Measurements from ENCODE around the gene KRT4.

- TF ChIP-seq MAX (IDR thresholded peaks at IDR 0.05) (no peak), EP300 (IDR thresholded peaks at IDR 0.05; ENCODE audit: borderline replicate concordance) (no peak), REST (IDR thresholded peaks at IDR 0.05; ENCODE audit: low read depth) (no peak), USF1 (IDR thresholded peaks at IDR 0.05) (no peak), YY1 (IDR thresholded peaks at IDR 0.05; ENCODE audit: low read depth) (no peak), NFIC (IDR thresholded peaks at IDR 0.05) (no peak), FOXM1 (IDR thresholded peaks at IDR 0.05; ENCODE audit: borderline replicate concordance, low read depth) (no peak), TEAD4 (IDR thresholded peaks at IDR 0.05) (no peak), TAF1 (IDR thresholded peaks at IDR 0.05; ENCODE audit: low read depth) (no peak), RAD21 (IDR thresholded peaks at IDR 0.05; ENCODE audit: low read depth) (no peak), EGR1 (IDR thresholded peaks at IDR 0.05) (no peak), CREB1 (IDR thresholded peaks at IDR 0.05; ENCODE audit: low read depth) (no peak), CEBPB (IDR thresholded peaks at IDR 0.05) (no peak)
Measured at GRCh38 chr12:52776913-52777395, 37.0 kb downstream of the KRT4 start, which contains the start of gene KRT76.

All from Ishikawa (cell line).